A673 (cell line): ENCODE results near the gene TM6SF1. TPM values are rescaled to one million over a fixed set of nuclear protein-coding genes. Genes with fewer than 3 reads are reported as not detected.

Source experiments
- BruUV-seq: library from RNA; stranded (reverse); fragments of 400-500 nt; replicated peaks from 2 replicates; lab custom pipeline; 2021; lab: Mats Ljungman, UMichigan
- CTCF ChIA-PET: fragments of 300-600 bp; sonication (Branson Sonifier 250); formaldehyde crosslinking; loops from one replicate; lab custom pipeline; 2022; ENCODE audit warnings: antibody characterized with exemption; lab: Charles Lee
- POLR2A ChIA-PET: fragments of 300-600 bp; sonication (Branson Sonifier 250); formaldehyde crosslinking; loops from one replicate; lab custom pipeline; 2022; ENCODE audit warnings: antibody characterized with exemption; ENCODE audit not compliant: low non-redundant PET; lab: Charles Lee
- DNase-seq: peaks from one replicate; pipeline ENCODE4 v3.0.0-alpha.2; 2015; ENCODE audit warnings: low spot score
- H3K27ac ChIP-seq: fragments of 200-600 bp; sonication (generic); 2 replicates; pipeline ENCODE4 v1.5.1; 2016; ENCODE audit warnings: mixed run types, low read depth, mild to moderate bottlenecking, mixed read lengths, antibody characterized with exemption, low read length; ENCODE audit not compliant: poor library complexity, severe bottlenecking
- H3K27me3 ChIP-seq: fragments of 200-600 bp; sonication (generic); replicated peaks from 2 replicates; pipeline ENCODE4 v1.6.1; 2017; ENCODE audit warnings: mixed run types, low read depth, mild to moderate bottlenecking, mixed read lengths, antibody characterized with exemption, low read length; ENCODE audit not compliant: insufficient read depth, poor library complexity
- H3K36me3 ChIP-seq: fragments of 200-600 bp; sonication (generic); 2 replicates; pipeline ENCODE4 v1.6.1; 2016; ENCODE audit warnings: mixed run types, mild to moderate bottlenecking, mixed read lengths, antibody characterized with exemption, low read length; ENCODE audit not compliant: insufficient read depth, poor library complexity, severe bottlenecking
- H3K4me1 ChIP-seq: fragments of 200-600 bp; sonication (generic); 2 replicates; pipeline ENCODE4 v1.6.1; 2017; ENCODE audit warnings: mixed run types, mild to moderate bottlenecking, mixed read lengths, antibody characterized with exemption, low read length; ENCODE audit not compliant: insufficient read depth, poor library complexity, severe bottlenecking
- H3K4me3 ChIP-seq: fragments of 200-600 bp; sonication (generic); 2 replicates; pipeline ENCODE4 v1.5.1; 2016; ENCODE audit warnings: low read depth, mixed run types, mild to moderate bottlenecking, mixed read lengths, low read length; ENCODE audit not compliant: poor library complexity, severe bottlenecking
- H3K9me3 ChIP-seq: fragments of 200-600 bp; sonication (generic); 2 replicates; pipeline ENCODE4 v1.6.1; 2016; ENCODE audit warnings: mixed run types, low read depth, mild to moderate bottlenecking, mixed read lengths, antibody characterized with exemption, low read length; ENCODE audit not compliant: poor library complexity, severe bottlenecking
- EZH2 ChIP-seq: fragments of 200-600 bp; sonication (generic); IDR thresholded peaks from 2 replicates; pipeline ENCODE4 v1.6.1; 2017; ENCODE audit warnings: borderline replicate concordance, low read depth, mild to moderate bottlenecking, mixed read lengths, antibody characterized with exemption, low read length; ENCODE audit not compliant: poor library complexity, severe bottlenecking
- intact Hi-C: fragments of 100-400 bp; cut with micrococcal nuclease; formaldehyde crosslinking; loops from one replicate; pipeline ENCODE4 v1.10.0; 2022; ENCODE audit not compliant: unreplicated experiment
- total RNA-seq: library from RNA; stranded (reverse); gene quantifications from 2 replicates; pipeline ENCODE4 v1.2.3, GENCODE V29; 2021
- TF ChIP-seq, protein P1 (sequence below): fragments of 300-800, 200-600 bp; sonication (generic); conservative IDR thresholded peaks from 2 replicates; pipeline ENCODE4 v1.5.1; 2017; ENCODE audit warnings: low read depth, mild to moderate bottlenecking, antibody characterized with exemption, low read length, moderate library complexity, mixed read lengths

The TM6SF1 gene
- total RNA-seq, 1 experiment from 2014 or later: 1.8 TPM

DNA sequence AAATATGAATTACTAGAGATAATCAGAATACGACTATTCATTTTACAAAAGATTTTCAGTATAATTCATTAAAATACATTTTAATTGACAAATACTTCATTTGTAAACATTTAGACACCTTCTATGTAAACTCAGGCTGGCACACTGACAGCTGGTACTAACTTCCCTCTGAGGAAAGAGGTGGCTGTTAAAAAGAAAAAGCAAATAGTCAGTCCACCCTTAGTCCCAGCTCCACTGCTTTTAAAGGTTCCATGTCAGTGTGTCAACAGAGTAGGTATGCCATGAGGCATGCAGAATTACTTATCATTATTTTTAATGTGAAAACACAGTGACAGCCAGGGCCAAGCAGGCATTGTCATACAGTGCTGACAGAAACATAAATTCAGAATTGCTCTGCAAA, 16.1 kb downstream of the TM6SF1 start:
- POLR2A ChIA-PET: no interaction called here
- H3K4me1 ChIP-seq: no peaks in the 10 kb centered on the region
- DNase-seq: no peak
- H3K4me3 ChIP-seq: no peak overlapping the region
- H3K9me3 ChIP-seq: no peaks in the 10 kb centered on the region
- H3K27me3 ChIP-seq: no peaks in the 10 kb centered on the region
- CTCF ChIA-PET: no interaction called here
- no peak overlapping the region for H3K27ac ChIP-seq
- no TSS peak for BruUV-seq
- H3K36me3 ChIP-seq: no peaks in the 10 kb centered on the region
- intact Hi-C loops: no loop called here
- no peak for TF ChIP-seq EZH2
- TF ChIP-seq, protein P1, sequence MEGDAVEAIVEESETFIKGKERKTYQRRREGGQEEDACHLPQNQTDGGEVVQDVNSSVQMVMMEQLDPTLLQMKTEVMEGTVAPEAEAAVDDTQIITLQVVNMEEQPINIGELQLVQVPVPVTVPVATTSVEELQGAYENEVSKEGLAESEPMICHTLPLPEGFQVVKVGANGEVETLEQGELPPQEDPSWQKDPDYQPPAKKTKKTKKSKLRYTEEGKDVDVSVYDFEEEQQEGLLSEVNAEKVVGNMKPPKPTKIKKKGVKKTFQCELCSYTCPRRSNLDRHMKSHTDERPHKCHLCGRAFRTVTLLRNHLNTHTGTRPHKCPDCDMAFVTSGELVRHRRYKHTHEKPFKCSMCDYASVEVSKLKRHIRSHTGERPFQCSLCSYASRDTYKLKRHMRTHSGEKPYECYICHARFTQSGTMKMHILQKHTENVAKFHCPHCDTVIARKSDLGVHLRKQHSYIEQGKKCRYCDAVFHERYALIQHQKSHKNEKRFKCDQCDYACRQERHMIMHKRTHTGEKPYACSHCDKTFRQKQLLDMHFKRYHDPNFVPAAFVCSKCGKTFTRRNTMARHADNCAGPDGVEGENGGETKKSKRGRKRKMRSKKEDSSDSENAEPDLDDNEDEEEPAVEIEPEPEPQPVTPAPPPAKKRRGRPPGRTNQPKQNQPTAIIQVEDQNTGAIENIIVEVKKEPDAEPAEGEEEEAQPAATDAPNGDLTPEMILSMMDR: no peak

DNA sequence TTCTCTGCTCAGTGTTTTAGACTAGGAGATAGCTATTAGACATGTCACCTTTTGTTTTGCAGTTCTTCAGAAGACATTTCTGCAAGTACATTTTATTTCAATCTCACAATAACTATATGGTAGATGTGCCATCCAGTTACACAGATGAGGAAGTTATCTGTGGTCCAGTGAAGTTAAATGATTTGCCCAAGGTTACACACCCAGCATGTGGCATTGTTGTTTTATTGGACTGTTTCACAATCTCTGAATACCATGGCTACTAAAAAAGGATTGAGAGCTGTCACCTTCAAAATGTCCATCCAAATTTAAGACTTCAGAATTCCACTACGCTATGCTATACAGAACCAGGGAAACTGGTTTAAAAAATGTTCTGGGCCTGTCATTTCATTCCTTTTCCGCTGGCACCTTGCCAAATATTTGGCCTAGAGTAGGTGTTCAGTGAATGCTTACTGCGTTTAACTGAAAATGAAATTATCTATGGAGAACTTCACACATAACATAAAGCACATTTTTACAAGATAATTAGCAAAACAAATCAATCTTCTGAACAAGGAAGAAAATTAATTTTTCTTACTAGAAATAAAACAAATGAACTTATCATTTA, 20.2 kb downstream of the TM6SF1 start:
- ChIA-PET POLR2A (no interaction called here), CTCF (no interaction called here)
- no peak overlapping the region for H3K27ac ChIP-seq
- no peaks in the 10 kb centered on the region for H3K9me3 ChIP-seq
- TF ChIP-seq EZH2: no peak
- TF ChIP-seq, protein P1: no peak
- no TSS peak for BruUV-seq
- intact Hi-C loops: no loop called here
- H3K27me3 ChIP-seq: no peaks in the 10 kb centered on the region
- no peak overlapping the region for H3K4me3 ChIP-seq
- no peaks in the 10 kb centered on the region for H3K4me1 ChIP-seq
- no peaks in the 10 kb centered on the region for H3K36me3 ChIP-seq
- no peak for DNase-seq

DNA sequence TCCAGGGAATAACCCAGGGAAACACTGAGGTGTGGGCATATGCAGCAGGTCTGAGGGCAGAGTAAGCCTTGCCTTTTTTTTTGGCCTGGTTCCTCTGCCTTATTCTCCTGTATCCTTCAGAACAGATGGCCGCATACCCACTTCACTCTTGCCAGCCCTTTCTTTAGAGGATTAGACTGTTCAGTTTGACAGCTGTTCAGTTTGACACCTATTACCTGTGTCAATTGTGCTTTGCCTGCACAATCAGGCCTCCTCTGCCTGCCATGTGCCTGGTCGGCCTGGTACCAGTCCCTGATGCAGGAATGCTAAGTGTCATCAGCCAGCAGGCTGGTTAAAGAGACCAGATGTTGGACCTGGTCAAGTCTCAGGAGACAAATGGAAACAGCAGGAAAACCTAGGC, 22.3 kb downstream of the TM6SF1 start:
- Histone ChIP-seq H3K4me1 (no peaks in the 10 kb centered on the region), H3K4me3 (no peak overlapping the region), H3K9me3 (no peaks in the 10 kb centered on the region), H3K36me3 (no peaks in the 10 kb centered on the region), H3K27ac (no peak overlapping the region), H3K27me3 (no peaks in the 10 kb centered on the region)
- ChIA-PET CTCF (no interaction called here), POLR2A (no interaction called here)
- DNase-seq: no peak
- TF ChIP-seq, protein P1: no peak
- TF ChIP-seq EZH2: no peak
- intact Hi-C loops: no loop called here
- no TSS peak for BruUV-seq
